ENCODE results near the gene GRM7. TPM values are rescaled to one million over a fixed set of nuclear protein-coding genes. Genes with fewer than 3 reads are reported as not detected.

Gene GRM7
- total and polyA plus RNA-seq, 9 of the 15 experiments (the other 6 are each of a cell fraction or from before 2014, with no cell fraction given), result not detected

DNA sequence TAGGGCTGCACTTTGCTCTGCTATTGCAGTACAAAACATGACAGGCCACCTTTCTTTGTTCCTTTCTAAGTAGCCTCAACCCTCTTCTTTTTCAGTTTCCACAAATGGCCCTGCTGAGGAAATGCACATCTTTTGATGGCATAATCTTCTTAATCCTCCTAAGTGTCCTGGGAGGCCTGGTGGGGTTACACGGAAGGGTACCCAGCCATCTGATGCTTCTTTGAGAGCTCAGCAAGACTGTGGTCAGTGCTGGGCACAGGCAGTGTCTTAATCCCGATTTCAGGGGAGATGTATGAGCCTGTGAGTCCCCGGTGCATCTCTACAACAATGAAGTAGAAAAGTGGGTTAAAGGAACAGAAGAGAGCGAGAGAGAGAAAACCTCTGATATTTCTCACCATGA, 404.8 kb downstream of the GRM7 start:
- intact Hi-C loops (cut with micrococcal nuclease) (no loop called here), in situ Hi-C loops (cut with MboI) (no loop called here)
- H2AFZ ChIP-seq (ENCODE audit: low read depth, low read length), result no peak overlapping the region
- H3K9me3 ChIP-seq (replicated peaks; ENCODE audit: control insufficient read depth, insufficient read depth, low read depth, low read length), result peaks cover 6% of the 10 kb centered on the region; the same call in 1 of the 2 replicates
- H3K4me1 ChIP-seq (replicated peaks in 1 of 2; ENCODE audit: control insufficient read depth in 2 of 2, insufficient read depth in 2 of 2, low read length in 2 of 2), result no peaks in the 10 kb centered on the region
- POLR2A ChIA-PET, result no interaction called here
- H3K4me2 ChIP-seq (ENCODE audit: insufficient read depth, low read length), result no peak overlapping the region
- no peak overlapping the region for H3K27ac ChIP-seq (ENCODE audit: extremely low read depth, low read depth, low read length)
- ATAC-seq, result no peak
- no peaks in the 10 kb centered on the region for H4K20me1 ChIP-seq (replicated peaks; ENCODE audit: control insufficient read depth, insufficient read depth, low read length)
- 0% methylated on average over 4 of the region's 4 CpGs for WGBS (ENCODE audit: insufficient coverage, low coverage, missing lambda C conversion rate)
- FAIRE-seq, result no peak
- no peak overlapping the region for H3K9ac ChIP-seq (ENCODE audit: insufficient read depth in 1 of 2, low read depth in 2 of 2, low read length in 2 of 2)
- CTCF ChIA-PET (ENCODE audit: low intra/inter-chr PET ratio), result no interaction called here
- H3K4me3 ChIP-seq, result no peak overlapping the region
- H3K9me1 ChIP-seq (ENCODE audit: control insufficient read depth, insufficient read depth, low read length), result no peaks in the 10 kb centered on the region
- no TSS peak for BruUV-seq (replicated peaks)
- no peaks in the 10 kb centered on the region for H3K79me2 ChIP-seq (ENCODE audit: control insufficient read depth, insufficient read depth, low read length)
- H3K27me3 ChIP-seq (ENCODE audit: control insufficient read depth in 2 of 2, insufficient read depth in 2 of 2, low read length in 2 of 2), result no peaks in the 10 kb centered on the region
- no peaks in the 10 kb centered on the region for H3K36me3 ChIP-seq (ENCODE audit: control insufficient read depth, insufficient read depth, low read length)
- no peak for DNase-seq (ENCODE audit: extremely low read depth in 1 of 4, low spot score in 3 of 4)
- TF ChIP-seq, protein P1, sequence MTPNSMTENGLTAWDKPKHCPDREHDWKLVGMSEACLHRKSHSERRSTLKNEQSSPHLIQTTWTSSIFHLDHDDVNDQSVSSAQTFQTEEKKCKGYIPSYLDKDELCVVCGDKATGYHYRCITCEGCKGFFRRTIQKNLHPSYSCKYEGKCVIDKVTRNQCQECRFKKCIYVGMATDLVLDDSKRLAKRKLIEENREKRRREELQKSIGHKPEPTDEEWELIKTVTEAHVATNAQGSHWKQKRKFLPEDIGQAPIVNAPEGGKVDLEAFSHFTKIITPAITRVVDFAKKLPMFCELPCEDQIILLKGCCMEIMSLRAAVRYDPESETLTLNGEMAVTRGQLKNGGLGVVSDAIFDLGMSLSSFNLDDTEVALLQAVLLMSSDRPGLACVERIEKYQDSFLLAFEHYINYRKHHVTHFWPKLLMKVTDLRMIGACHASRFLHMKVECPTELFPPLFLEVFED (CRISPR knock-in tag; conservative IDR thresholded peaks at IDR 0.05), result no peak
- no peak for TF ChIP-seq PHB2 (IDR thresholded peaks at IDR 0.05; ENCODE audit: low read depth)
- TF ChIP-seq FOS (IDR thresholded peaks at IDR 0.05; ENCODE audit: extremely low read depth, insufficient read length), result no peak
- no peak for TF ChIP-seq MTA3 (IDR thresholded peaks at IDR 0.05; ENCODE audit: borderline replicate concordance)
- no peak for TF ChIP-seq ZNF77 (CRISPR knock-in tag; IDR thresholded peaks at IDR 0.05)
- no peak for TF ChIP-seq BHLHE40 (IDR thresholded peaks at IDR 0.05; ENCODE audit: low read length)
- TF ChIP-seq FOXJ3 (CRISPR knock-in tag; IDR thresholded peaks at IDR 0.05), result no peak
- TF ChIP-seq MCM2 (IDR thresholded peaks at IDR 0.05; ENCODE audit: low read depth), result no peak
- TF ChIP-seq CBFA2T2 (conservative IDR thresholded peaks at IDR 0.05), result no peak
- TF ChIP-seq ZFX (CRISPR knock-in tag; IDR thresholded peaks at IDR 0.05), result no peak
- TF ChIP-seq CBX8 (IDR thresholded peaks at IDR 0.05; ENCODE audit: borderline replicate concordance, extremely low read depth, low read depth, low read length, poor library complexity, severe bottlenecking), result no peak
- no peak for TF ChIP-seq MAZ (CRISPR knock-in tag; conservative IDR thresholded peaks at IDR 0.05 in 1 of 2, IDR thresholded peaks at IDR 0.05 in 1 of 2)
- TF ChIP-seq ZZZ3 (IDR thresholded peaks at IDR 0.05), result no peak
- TF ChIP-seq, protein P2, sequence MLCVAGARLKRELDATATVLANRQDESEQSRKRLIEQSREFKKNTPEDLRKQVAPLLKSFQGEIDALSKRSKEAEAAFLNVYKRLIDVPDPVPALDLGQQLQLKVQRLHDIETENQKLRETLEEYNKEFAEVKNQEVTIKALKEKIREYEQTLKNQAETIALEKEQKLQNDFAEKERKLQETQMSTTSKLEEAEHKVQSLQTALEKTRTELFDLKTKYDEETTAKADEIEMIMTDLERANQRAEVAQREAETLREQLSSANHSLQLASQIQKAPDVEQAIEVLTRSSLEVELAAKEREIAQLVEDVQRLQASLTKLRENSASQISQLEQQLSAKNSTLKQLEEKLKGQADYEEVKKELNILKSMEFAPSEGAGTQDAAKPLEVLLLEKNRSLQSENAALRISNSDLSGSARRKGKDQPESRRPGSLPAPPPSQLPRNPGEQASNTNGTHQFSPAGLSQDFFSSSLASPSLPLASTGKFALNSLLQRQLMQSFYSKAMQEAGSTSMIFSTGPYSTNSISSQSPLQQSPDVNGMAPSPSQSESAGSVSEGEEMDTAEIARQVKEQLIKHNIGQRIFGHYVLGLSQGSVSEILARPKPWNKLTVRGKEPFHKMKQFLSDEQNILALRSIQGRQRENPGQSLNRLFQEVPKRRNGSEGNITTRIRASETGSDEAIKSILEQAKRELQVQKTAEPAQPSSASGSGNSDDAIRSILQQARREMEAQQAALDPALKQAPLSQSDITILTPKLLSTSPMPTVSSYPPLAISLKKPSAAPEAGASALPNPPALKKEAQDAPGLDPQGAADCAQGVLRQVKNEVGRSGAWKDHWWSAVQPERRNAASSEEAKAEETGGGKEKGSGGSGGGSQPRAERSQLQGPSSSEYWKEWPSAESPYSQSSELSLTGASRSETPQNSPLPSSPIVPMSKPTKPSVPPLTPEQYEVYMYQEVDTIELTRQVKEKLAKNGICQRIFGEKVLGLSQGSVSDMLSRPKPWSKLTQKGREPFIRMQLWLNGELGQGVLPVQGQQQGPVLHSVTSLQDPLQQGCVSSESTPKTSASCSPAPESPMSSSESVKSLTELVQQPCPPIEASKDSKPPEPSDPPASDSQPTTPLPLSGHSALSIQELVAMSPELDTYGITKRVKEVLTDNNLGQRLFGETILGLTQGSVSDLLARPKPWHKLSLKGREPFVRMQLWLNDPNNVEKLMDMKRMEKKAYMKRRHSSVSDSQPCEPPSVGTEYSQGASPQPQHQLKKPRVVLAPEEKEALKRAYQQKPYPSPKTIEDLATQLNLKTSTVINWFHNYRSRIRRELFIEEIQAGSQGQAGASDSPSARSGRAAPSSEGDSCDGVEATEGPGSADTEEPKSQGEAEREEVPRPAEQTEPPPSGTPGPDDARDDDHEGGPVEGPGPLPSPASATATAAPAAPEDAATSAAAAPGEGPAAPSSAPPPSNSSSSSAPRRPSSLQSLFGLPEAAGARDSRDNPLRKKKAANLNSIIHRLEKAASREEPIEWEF (CRISPR knock-in tag; IDR thresholded peaks at IDR 0.05), result no peak
- TF ChIP-seq, protein P3, sequence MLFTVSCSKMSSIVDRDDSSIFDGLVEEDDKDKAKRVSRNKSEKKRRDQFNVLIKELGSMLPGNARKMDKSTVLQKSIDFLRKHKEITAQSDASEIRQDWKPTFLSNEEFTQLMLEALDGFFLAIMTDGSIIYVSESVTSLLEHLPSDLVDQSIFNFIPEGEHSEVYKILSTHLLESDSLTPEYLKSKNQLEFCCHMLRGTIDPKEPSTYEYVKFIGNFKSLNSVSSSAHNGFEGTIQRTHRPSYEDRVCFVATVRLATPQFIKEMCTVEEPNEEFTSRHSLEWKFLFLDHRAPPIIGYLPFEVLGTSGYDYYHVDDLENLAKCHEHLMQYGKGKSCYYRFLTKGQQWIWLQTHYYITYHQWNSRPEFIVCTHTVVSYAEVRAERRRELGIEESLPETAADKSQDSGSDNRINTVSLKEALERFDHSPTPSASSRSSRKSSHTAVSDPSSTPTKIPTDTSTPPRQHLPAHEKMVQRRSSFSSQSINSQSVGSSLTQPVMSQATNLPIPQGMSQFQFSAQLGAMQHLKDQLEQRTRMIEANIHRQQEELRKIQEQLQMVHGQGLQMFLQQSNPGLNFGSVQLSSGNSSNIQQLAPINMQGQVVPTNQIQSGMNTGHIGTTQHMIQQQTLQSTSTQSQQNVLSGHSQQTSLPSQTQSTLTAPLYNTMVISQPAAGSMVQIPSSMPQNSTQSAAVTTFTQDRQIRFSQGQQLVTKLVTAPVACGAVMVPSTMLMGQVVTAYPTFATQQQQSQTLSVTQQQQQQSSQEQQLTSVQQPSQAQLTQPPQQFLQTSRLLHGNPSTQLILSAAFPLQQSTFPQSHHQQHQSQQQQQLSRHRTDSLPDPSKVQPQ (CRISPR knock-in tag; IDR thresholded peaks at IDR 0.05; ENCODE audit: borderline replicate concordance), result no peak

Data from K562 (cell line).